ENCODE results near the gene RBMX.
A peak's percentile ranks its signal among the peaks of the same experiment; 100 is the strongest.
"Not testable (repeated sequence)": the region's sequence is repeated elsewhere in the genome, so short reads cannot be mapped to it uniquely, and the experiment has no call there.

Gene RBMX

DNA sequence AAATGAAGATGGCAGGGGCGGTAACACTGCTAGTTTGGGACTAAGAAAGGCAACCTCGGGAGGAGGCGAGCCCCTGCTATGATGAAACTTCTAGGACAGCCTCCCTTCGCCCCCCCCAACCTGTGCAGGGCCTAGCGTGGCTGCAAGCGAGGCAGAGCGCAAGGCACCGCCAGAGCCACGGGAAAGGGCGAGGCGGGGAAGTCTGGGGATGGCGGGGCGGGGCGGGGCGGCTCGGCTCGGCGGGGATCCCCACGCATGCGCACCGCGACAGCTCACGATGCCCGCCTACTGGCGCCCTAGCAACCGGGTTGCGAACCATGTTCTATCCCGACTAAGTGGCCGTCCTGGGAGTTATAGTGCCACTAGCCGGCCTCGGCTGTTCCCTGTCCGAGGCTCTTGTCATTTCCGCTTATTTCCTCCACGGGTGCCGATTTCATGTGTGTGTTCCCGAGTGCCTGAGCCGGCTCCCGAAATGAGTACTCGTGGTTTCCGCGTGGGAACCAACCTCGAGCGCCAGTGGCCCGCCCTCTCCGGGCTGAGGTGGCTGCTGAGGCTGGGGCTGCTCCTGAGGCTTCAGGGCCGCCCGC lies 28.7 kb upstream of the RBMX start:
- TF ChIP-seq, protein P1, sequence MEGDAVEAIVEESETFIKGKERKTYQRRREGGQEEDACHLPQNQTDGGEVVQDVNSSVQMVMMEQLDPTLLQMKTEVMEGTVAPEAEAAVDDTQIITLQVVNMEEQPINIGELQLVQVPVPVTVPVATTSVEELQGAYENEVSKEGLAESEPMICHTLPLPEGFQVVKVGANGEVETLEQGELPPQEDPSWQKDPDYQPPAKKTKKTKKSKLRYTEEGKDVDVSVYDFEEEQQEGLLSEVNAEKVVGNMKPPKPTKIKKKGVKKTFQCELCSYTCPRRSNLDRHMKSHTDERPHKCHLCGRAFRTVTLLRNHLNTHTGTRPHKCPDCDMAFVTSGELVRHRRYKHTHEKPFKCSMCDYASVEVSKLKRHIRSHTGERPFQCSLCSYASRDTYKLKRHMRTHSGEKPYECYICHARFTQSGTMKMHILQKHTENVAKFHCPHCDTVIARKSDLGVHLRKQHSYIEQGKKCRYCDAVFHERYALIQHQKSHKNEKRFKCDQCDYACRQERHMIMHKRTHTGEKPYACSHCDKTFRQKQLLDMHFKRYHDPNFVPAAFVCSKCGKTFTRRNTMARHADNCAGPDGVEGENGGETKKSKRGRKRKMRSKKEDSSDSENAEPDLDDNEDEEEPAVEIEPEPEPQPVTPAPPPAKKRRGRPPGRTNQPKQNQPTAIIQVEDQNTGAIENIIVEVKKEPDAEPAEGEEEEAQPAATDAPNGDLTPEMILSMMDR (conservative IDR thresholded peaks at IDR 0.05), result no peak
- peak overlapping the region; percentile 75 for H3K27ac ChIP-seq

DNA sequence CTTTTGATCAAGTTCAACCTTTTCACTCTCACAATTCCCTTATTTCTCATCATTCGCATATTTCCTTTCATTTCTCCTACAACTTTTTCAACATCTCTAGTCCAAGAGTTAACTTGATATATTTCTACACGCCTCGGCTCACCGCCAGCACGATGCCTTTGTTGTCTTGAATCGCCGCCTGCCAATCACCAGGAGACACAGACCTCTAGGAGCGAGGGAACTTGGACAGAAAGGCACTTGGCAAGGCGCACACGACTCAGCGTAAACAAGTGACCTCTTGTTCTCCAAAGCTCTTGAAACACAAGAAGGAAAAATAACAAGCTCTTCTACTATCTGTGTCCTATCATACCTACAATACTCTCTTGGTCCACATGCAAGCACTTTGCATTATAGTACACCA lies 27.1 kb upstream of the RBMX start:
- H3K27ac ChIP-seq, result no peak overlapping the region
- TF ChIP-seq, protein P1 (conservative IDR thresholded peaks at IDR 0.05), result no peak

DNA sequence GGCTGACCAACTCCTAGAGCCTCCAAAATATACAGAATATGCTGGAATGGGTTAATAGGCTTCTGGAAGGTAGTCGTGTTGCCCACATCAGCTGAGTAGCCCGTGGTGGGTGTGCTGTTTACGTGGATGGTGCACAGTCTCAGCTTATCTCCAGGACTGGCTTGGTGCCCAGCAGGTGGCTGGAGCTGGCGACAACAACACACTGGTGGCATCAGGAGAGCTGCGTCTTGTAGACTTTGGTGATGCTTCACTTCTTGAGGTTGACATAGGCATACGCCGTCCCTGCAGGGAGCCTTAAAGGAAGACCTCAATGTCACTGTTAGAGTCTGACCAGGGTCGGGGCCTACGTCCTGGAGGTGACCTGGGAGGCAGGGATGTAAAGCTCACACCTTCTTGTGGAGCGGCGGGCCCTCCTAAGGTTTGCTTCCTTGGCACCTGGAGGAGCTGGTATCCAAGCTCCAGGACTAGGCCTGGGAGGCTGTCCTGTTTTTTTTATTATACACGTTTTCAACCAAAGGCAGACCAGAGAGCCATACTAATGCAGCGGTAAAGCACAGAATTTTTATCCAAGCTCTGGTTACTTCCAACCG lies 26.5 kb upstream of the RBMX start:
- TF ChIP-seq, protein P1 (conservative IDR thresholded peaks at IDR 0.05), result no peak
- H3K27ac ChIP-seq, result no peak overlapping the region

DNA sequence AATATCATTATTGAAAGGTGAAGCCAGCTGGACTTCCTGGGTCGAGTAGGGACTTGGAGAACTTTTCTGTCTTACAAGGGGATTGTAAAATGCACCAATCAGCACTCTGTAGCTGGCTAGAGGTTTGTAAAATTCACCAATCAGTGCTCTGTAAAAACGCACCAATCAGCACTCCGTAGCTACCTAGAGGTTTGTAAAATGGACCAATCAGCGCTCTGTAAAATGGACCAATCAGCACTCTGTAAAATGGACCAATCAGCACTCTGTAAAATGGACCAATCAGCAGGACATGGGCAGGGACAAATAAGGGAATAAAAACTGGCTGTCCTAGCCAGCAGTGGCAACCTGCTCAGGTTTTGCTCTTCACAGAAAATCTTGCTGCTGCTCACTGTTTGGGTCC lies 23.5 kb upstream of the RBMX start:
- not testable (repeated sequence) for H3K27ac ChIP-seq

DNA sequence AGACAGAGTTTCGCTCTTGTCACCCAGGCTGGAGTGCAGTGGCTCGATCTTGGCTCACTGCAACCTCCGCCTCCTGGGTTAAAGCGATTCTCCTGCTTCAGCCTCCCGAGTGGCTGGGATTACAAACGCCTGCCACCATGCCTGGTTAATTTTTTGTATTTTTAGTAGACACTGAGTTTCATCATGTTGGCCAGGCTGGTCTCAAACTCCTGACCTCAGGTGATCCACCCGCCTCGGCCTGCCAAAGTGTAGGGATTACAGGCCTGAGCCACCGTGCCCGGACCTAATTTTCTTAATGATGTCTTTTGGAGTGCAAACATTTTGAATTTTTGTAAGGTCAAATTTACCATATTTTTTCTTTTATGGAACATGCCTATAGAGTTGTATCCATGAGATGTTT lies 19.5 kb upstream of the RBMX start:
- not testable (repeated sequence) for H3K27ac ChIP-seq

DNA sequence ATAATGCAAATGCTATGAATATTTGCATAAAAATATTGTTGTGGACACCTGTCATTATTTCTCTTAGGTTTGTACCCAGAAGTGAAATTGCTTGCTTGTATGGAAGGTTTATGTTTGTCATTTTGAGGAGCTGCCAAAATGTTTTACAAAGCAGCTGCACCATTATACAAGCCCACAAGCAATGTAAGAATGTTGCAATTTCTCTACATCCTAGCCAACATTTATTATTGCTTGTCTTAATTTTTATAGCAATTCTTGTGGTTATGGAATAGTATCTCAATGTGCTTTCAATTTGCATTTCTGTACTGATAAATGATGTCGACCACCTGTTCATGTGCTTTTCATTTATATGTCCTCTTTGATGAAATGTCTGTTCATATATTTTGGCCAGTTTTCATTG lies 18.7 kb upstream of the RBMX start:
- TF ChIP-seq, protein P1 (conservative IDR thresholded peaks at IDR 0.05), result no peak
- no peak overlapping the region for H3K27ac ChIP-seq

DNA sequence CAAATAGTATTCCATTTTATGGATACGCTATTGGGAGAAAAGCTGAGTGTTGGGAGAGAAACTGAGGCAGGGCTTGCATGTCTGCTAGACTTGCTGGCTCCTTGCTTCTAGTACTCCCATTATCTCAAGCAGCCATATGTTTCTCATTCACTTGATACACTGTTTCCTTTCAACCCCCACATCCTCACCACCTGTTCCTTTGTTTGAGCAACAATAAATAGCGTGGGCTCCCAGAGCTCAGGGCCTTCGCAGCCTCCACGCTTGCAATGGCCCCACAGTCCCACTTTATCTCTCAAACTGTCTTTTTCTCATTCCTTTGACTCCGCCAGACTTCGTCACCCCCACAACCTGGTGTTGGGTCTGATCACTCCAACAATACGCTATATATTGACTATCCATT lies 18.2 kb upstream of the RBMX start:
- not testable (repeated sequence) for H3K27ac ChIP-seq

DNA sequence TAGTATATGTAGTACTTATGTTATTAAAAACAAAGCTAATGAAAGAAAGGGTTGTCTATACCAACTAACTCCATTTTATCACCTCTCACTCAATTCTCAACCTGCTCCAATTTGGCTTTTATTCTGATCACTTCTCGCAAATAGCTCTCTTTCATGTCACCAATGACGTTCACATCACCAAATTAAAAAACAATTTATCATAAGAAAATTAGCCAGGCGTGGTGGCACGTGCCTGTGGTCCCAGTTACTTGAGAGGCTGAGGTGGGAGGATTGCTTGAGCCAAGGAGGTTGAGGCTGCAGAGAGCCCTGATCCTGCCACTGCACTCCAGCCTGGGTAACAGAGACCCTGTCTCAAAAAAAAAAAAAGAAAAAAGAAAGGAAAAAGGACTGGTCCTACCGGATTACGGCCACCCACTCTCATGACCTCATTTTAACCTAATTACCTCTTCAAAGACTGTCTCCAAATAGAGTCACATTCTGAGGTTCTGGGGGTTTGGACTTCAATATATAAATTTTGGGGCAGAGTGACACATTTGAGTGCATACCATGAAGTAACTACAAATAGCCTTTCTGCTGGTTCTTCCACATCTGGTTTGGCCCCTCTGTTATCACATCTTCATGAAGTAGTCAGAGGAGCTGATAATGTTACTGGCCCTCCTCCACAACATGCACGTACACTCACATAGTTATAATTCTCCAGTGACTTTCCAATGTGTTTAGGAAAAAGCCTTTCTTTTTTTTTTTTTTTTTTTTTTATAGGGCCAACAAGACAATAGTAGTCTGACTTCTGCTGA lies 15.8 kb upstream of the RBMX start:
- H3K27ac ChIP-seq, result no peak overlapping the region

DNA sequence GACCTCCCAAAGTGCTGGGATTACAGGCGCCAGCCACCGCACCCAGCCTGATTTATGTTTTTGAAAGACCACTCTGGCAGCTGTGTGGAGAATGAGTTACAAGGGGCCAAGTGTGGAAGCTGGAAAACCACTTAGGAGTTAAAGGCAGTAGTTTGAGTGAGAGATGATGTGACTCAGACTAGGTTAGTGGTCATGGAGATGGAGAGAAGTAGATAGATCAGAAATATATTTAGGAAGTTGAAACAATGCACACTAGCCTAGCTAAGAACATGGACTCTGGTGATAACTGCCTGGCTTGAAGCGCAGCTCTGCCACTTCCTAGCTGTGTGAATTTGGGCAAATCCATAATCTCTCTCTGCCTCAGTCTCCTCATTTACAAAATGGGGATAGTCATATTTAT lies 11.9 kb upstream of the RBMX start:
- TF ChIP-seq, protein P1 (conservative IDR thresholded peaks at IDR 0.05), result no peak
- H3K27ac ChIP-seq, result no peak overlapping the region

More for the DNA sequence above, 15.8 kb upstream of the RBMX start:
- TF ChIP-seq, protein P1 (conservative IDR thresholded peaks at IDR 0.05), result no peak

DNA sequence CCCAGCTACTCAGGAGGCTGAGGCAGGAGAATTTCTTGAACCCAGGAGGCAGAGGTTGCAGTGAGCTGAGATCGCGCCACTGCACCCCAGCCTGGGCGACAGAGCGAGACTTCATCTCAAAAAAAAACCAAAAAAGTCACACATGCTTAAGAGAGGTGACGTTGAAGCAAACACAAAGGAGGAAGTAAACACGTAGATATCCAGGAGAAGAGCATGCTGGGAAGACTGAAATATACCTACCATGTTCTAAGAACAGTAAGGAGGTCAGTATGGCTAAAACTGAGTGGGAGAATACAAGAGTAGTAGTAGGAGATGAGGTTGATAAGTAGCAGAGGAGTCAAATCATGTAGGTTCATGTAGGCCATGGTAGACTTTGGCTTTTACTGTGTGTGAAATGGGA lies 10.1 kb upstream of the RBMX start:
- not testable (repeated sequence) for H3K27ac ChIP-seq
